HEK293T (cell line): ENCODE results near the gene MRPS27.

Experiments
- ELF4 ChIP-seq: fragments of 450-650 bp; IDR thresholded peaks from 2 replicates; pipeline ENCODE4 v1.6.1; 2017; ENCODE audit warnings: antibody characterized with exemption
- HDGF ChIP-seq: fragments of 450-650 bp; IDR thresholded peaks from 2 replicates; pipeline ENCODE4 v1.6.1; 2017; ENCODE audit warnings: antibody characterized with exemption, borderline replicate concordance
- SP1 ChIP-seq: fragments of 450-650 bp; IDR thresholded peaks from 2 replicates; pipeline ENCODE4 v1.6.1; 2017

- TF ChIP-seq SP1 (no peak), HDGF (no peak), ELF4 (no peak)
These were observed 4.3 kb upstream of the MRPS27 start for GRCh38 chr5:72324189-72324825.
